ENCODE data around the gene PRR5L.

Gene PRR5L

GRCh38 chr11:36376888-36377758, 81.0 kb downstream of the PRR5L start:
- DNase-seq (ENCODE audit: low spot score) = no peak

DNA sequence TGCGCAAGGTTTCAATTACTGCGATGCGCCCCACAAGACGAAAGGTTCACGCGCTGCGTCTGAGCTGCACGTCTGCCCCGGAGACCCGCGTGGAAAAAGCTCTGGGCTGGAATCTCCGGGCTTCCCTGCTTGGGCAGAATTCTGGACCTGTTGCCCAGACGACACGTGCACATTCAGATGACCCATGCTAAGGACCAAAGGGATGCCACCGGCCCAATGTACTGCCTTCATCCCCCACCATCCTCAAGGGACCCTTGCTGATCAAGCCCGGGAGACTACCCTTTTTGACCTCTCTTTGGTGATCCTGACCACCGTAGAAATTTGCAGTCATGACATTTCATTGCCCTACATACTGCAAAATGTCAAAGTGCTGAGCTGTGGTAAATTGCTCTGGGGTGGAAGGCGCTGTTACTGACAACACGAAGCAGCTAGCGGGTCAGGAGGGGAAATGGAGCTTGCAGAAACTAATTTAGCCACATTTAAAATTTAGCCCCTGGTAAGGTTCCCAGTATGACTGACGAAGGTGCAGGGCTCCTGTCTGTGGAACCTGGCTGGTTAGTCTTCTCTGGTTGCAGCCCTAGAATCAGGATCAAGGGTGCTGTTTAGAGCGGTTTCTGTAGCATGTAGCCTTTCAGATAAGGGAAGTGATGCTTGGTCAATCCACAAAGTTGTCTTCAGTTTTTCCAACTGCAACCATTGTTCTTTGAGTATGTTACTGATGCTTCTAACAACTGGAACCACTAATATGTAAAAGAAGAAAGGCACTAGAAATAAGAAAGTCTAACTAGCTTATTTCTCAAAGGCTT, 81.9 kb downstream of the PRR5L start:
- no peak for DNase-seq (ENCODE audit: low spot score)

DNA sequence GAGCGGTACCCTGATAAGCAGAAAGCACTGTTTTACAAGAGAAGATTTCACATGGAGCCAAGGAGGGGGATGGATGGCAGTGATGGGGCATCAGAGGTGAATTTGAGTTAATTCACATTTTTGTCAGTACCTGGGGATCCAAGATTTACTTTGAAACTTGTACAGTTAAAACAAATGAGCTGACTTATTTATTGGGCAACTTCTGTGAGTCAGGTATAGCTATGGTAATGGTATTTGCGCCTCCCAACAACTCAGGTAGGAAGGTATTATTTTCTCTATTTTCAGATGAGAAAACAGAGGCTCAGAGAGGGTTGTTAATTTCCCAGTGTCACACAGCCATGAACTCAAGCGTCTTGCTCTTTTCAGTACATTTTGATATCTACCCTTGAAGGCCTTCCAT, 83.6 kb downstream of the PRR5L start:
- no peak for DNase-seq (ENCODE audit: low spot score)

DNA sequence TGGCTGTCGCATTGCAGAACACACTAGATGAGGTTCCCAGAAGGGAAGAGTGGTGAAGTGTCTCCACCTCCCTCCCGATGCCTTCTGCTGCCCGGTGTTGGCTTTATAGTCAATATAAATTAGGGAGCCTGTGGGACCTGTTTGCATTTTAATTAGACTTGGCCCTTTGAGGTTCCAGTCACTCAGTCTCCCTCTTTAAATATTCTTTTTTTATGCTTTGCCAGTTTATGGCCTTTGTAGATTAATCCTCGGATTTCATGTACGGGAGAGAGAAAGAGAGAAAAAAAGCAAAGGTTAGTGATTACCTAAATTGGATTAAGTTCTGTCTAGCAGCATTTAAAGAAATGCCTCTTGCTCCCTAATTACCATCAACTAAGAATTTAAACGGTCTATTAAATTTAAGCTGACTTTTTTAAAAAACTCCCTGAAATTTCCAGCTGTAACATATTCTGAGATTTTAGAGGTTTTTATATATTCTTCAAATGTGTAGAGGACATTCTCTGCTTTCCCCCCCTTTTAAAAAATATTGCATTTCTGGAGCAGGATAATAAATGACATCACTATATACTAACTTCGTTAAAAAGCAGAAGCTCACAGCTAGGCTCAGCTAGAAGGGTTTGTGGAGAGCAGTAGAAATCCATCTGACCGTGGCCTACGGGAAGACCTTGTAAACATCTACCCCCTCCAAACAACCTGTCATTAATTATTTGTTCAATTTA, 84.4 kb downstream of the PRR5L start:
- DNase-seq (ENCODE audit: low spot score) = no peak

GRCh38 chr11:36381015-36381360, 84.9 kb downstream of the PRR5L start:
- no peak for DNase-seq (ENCODE audit: low spot score)

- DNase-seq (ENCODE audit: low spot score) = no peak
Measured at GRCh38 chr11:36383195-36383594, 87.1 kb downstream of the PRR5L start.

DNA sequence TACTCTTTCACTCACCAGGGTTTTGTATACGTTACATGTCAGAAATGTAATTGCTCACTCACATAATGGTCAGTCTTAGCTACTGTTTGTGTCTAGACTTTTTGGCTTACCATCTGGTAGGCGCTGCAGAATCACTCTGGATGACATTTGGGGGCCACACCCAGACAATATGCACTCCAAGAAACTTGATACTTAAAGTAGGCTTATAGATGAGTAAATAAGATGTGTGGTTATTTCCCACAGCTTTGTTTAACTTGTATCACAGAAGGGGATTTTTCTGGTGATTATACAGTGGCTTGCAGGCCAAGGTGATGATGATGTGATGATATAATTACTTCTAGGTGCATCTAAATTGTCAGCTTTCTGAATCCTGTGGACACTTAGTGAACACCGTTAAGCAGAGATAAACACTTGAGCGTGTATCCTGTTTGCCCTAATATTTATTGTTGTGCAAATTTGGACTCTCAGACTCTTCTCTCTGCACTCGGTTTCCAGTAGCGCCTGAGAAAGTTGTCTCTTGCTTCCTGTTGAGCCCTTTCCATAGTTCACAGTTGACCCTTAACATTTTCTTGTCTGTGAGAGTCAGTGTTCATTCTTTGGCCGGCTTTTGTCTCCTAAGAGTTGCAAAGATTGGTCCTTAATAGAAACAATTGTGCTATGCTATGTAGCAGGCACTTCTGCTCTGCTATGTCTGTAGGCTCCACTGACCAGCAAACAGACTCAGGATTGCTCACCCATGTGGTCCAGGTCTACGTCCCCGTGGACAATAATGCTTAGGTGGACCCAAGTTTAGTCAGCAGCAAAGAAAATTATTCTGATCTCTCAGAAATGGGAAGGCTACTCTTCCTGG, 89.3 kb downstream of the PRR5L start:
- DNase-seq (ENCODE audit: low spot score) = no peak

DNA sequence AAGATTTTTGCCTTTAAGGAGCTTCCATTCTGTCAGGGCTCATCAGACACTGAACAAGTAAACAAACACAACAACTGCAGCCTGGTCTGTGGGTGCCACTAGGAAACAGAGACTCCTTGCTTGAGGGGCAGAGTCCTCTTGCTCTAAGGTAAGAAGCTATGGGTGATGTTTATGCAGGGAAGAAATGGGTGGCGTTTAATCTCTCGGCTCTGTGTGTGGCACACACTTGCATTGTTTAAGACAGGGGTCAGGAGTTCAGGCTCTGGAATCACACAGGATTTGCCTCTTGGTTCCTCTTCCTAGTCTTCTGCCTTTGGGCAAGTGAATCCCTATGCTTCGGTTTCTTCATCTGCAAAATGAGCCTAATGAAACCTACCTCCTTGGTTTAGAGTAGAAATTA, 90.3 kb downstream of the PRR5L start:
- DNase-seq (ENCODE audit: low spot score) = no peak

- no peak for DNase-seq (ENCODE audit: low spot score)
Measured at GRCh38 chr11:36388071-36388470, 92.0 kb downstream of the PRR5L start.

GRCh38 chr11:36388951-36389350, 92.9 kb downstream of the PRR5L start:
- no peak for DNase-seq (ENCODE audit: low spot score)

DNA sequence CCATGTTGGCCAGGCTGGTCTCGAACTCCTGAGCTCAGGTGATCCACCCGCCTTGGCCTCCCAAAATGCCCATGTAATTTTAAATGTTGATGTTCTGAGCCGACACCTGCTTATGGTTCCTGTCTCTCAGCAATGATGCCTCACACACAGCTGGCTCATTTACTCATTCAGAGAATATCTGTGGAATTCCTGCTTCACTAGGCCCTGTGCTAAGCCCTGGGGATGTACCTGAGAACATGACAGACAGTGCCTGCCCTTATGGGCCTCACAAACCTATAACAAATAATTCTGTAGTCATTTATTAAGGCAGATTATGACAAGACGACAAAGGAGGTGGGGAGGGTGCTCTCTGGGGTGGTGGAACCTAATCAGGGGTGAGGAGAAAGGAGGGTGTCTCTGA, 93.7 kb downstream of the PRR5L start:
- DNase-seq (ENCODE audit: low spot score) = no peak

GRCh38 chr11:36390963-36391471, 94.9 kb downstream of the PRR5L start:
- DNase-seq (ENCODE audit: low spot score) = peak; percentile 36

DNA sequence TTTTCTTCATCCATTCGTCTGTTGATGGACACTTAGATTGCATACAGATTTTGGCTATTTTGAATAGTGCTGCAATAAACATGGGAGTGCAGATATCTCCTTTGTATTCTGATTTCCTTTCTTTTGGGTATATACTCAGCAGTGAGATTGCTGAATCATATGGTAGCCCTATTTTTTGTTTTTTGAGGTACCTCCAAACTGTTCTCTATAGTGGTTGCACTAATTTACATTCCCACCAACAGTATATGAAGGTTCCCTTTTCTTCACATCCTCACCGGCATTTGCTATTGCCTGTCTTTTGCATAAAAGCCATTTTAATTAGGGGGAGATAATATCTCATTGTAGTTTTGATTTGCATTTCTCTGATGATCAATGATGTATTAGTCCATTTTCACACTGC, 96.1 kb downstream of the PRR5L start:
- DNase-seq (ENCODE audit: low spot score) = no peak

- no peak for DNase-seq (ENCODE audit: low spot score)
Measured at GRCh38 chr11:36394056-36394455, 98.0 kb downstream of the PRR5L start.

DNA sequence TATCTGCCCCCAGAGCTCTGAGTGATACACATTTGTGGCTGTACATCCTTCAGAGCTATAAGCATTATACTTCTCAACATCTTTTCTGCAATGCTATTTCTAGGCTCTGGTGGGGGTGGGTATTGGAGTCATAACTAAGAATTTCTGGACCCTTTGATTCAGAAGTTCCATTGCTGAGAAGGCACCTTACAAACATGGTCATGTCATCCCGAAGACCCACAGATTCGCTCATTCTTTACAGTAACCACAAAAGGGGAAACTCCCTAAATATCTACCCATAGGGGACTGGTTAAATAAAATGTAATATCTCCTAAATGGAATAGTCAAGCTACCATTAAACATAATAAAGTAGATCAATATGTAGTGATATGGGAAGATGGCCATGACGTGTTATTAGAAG, 98.8 kb downstream of the PRR5L start:
- no peak for DNase-seq (ENCODE audit: low spot score)

DNA sequence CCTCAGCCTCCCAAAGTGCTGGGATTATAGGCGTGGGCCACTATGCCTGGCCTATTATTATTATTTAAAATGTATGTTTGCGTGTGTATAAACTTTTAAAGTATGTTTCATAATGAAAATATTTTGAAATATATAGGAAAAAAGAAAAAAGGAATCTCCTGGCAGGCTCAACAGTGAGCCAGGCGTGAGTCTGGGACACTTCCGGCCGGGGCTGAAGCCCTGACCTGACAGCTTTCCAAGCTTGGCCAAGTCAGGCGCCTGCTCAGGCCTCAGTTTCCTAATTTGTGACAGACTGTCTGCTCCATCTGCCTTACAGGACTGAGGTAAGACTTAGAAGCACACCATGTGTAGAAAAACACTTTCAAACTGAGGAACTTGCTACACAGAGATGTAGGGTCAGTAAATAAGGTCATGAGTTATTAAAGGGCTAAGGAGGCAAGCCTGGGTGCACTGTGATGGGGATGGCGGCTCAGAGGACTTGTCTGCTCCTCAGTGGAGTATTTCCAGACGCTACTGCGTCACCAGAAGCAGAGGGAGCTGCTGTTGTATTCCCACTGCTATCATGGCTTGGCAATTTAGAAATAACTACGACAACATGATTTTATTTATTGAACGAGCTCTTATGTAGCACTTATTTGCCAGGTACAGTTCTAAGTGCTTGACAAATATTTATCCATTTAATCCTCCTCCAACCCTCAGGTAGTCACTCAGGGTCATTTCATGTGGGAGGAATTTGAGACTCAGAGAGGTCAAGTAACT, 100.1 kb downstream of the PRR5L start:
- no peak for DNase-seq (ENCODE audit: low spot score)

DNA sequence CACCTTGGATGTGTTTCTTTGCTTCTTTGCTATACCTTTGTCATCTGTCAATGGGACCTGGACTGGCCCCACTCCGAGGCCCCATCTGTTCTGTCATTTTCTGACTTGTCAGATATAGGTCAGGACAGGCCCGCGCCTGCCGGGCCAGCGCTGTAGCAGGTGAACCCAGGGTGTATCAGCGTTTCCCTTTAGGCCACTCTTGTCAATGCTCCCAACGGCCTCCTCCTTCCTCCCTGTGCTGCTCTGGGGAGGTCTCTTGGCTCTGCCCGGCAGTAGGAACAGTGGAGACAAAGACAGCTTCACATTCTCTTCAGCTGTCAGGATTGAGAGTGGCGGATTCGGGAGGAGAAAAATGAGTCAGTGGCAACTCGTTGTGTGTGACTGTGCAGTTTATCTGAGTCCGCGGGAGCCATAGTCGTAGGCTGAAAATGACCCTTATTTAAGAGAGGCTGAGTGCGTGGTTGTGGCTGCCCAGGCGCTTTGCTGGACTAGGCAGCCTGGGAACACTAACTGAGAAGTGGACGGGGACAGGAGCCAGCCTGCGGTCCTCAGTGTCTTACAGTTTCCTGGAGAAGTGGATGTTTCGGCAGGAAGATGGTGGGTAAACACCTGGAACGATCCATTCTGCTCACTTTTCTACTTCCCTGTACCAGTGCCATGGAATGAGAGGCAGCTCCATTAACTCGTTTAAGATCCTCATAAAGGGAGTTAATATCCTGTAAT, 102.3 kb downstream of the PRR5L start:
- no peak for DNase-seq (ENCODE audit: low spot score)

DNA sequence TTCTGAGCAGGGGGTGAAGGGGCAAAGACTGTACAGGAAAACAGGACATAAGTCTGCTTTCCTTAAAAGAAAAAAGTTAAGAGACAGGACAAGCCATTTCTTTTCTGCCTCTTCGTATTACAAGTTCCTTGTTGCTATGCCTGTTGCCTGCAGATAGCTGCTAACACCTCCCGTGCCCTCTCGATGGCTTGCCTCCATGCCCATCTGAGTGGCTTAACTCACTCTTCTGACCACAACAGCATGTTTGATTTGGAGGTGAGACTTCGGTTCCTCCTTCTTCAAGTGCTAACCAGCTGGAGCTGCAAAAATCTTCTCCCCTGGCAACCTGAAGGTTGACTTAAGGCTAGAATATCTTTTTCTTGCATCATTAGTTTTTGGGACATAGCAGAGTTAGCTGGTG, 103.1 kb downstream of the PRR5L start:
- no peak for DNase-seq (ENCODE audit: low spot score)

GRCh38 chr11:36399745-36400144, 103.7 kb downstream of the PRR5L start:
- no peak for DNase-seq (ENCODE audit: low spot score)

DNA sequence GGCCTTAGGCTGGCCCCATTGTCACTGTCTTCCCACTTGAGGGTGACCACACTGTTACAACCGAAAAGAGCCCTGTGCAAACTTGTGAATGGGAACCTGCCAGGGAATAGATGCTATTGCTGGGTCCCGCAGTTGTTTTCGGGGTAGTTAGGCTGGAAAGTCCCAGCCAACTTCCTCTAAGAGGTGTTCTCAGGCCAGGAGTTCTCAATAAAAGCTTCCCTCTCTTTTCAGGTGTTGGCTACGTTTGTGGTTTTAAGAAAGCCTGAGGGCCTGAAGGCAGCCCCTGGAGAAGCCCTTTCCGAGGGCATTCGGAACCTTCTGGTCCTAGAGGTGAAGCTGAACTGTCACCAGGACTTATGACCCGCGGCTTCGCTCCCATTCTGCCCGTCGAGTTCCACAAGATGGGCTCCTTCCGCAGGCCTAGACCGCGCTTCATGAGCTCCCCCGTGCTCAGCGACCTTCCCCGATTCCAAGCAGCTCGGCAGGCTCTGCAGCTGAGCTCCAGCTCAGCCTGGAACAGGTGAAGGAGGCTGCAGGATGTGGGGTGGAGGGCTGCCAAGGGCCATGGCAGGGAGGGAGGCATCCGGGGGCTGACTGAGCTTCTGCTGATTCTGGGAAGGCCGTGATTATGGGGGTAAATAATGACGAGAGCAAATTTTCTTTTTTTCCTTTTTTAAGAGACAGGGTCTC, 104.8 kb downstream of the PRR5L start:
- no peak for DNase-seq (ENCODE audit: low spot score)

Measured in NAMALWA (cell line).